T-helper 17 cell (primary cell): Measurements from ENCODE around the gene PRRT1B. TPM values are rescaled to one million over a fixed set of nuclear protein-coding genes. Genes with fewer than 3 reads are reported as not detected.
A peak's percentile ranks its signal among the peaks of the same experiment; 100 is the strongest.

Source experiments
- ATAC-seq: fragments of 150-1000 bp; cut with Tn5 transposase; 2 replicates; pipeline ENCODE4 v1.10.0; 2021; ENCODE audit warnings: mild to moderate bottlenecking, moderate library complexity
- DNase-seq, 3 donors: peaks; one replicate each; pipeline versions ENCODE4 v3.0.0 to v3.0.0-alpha.2; 2020 to 2021
- H3K9me3 ChIP-seq: one replicate; pipeline ENCODE4 v1.7.0; 2013; ENCODE audit warnings: low read length, mild to moderate bottlenecking; ENCODE audit not compliant: control insufficient read depth, poor library complexity, severe bottlenecking
- H3K27ac Mint-ChIP-seq: one replicate; pipeline ENCODE4 v1.8.0; 2022; ENCODE audit warnings: mild to moderate bottlenecking, moderate library complexity, mixed read lengths
- H3K27me3 Mint-ChIP-seq: one replicate; pipeline ENCODE4 v1.8.0; 2022; ENCODE audit warnings: mixed read lengths
- H3K36me3 Mint-ChIP-seq: one replicate; pipeline ENCODE4 v1.8.0; 2022; ENCODE audit warnings: low read depth, mixed read lengths
- H3K4me1 Mint-ChIP-seq: one replicate; pipeline ENCODE4 v1.8.0; 2022; ENCODE audit warnings: mild to moderate bottlenecking, mixed read lengths
- H3K4me3 Mint-ChIP-seq: one replicate; pipeline ENCODE4 v1.8.0; 2022; ENCODE audit warnings: mild to moderate bottlenecking, moderate library complexity, mixed read lengths
- total RNA-seq, 4 donors: library from RNA in 2 of 4; stranded (reverse) in 2 of 4; gene quantifications; one replicate each; pipeline ENCODE4 v1.2.3 and lab custom pipeline; 2022 to 2026

PRRT1B gene
- total RNA-seq (not detected), total RNA-seq (lab: John Stamatoyannopoulos, UW) (0 reads per million in 2 donors)

- ATAC-seq (no peak), DNase-seq (no peak)
- Mint-ChIP-seq H3K36me3 (peaks cover 9% of the 10 kb centered on the region), H3K27me3 (peaks cover 33% of the 10 kb centered on the region), H3K4me1 (peaks cover 9% of the 10 kb centered on the region), H3K27ac (no peak within 1 kb of the TSS), H3K4me3 (peak within 1 kb of the TSS; percentile 77)
- H3K9me3 ChIP-seq, result peaks cover 7% of the 10 kb centered on the region
Observed at GRCh38 chr9:131545003-131545785, at the start of gene PRRT1B. Gene PRRT1B (plus strand): TSS chr9:131545523. CDS start chr9:131545616, 93 bp downstream.

GRCh38 chr9:131495785-131496184 is 49.5 kb upstream of the PRRT1B start:
- DNase-seq (no peak), ATAC-seq (no peak)
- Mint-ChIP-seq H3K4me1 (peaks cover 24% of the 10 kb centered on the region), H3K27me3 (no peaks in the 10 kb centered on the region), H3K4me3 (no peak overlapping the region), H3K36me3 (peaks cover 7% of the 10 kb centered on the region), H3K27ac (peak overlapping the region; percentile 97)
- no peaks in the 10 kb centered on the region for H3K9me3 ChIP-seq

- no peaks in the 10 kb centered on the region for H3K9me3 ChIP-seq
- Mint-ChIP-seq H3K4me1 (peaks cover 32% of the 10 kb centered on the region), H3K4me3 (no peak overlapping the region), H3K27me3 (no peaks in the 10 kb centered on the region), H3K27ac (peak overlapping the region; percentile 97), H3K36me3 (peaks cover 6% of the 10 kb centered on the region)
- ATAC-seq (no peak), DNase-seq (no peak)
Observed at GRCh38 chr9:131496844-131497405, 48.4 kb upstream of the PRRT1B start.

- no peaks in the 10 kb centered on the region for H3K27me3 Mint-ChIP-seq
- no peaks in the 10 kb centered on the region for H3K9me3 ChIP-seq
- ATAC-seq (no peak), DNase-seq (no peak)
- peak overlapping the region; percentile 97 for H3K27ac Mint-ChIP-seq
- peaks cover 5% of the 10 kb centered on the region for H3K36me3 Mint-ChIP-seq
- peaks cover 40% of the 10 kb centered on the region for H3K4me1 Mint-ChIP-seq
- peak overlapping the region; percentile 61 for H3K4me3 Mint-ChIP-seq
Observed at GRCh38 chr9:131499254-131499767, 46.0 kb upstream of the PRRT1B start.

GRCh38 chr9:131500377-131500776 is 44.9 kb upstream of the PRRT1B start:
- DNase-seq (peak; percentile 35 to 65 (median 61)), ATAC-seq (peak; percentile 76)
- Mint-ChIP-seq H3K36me3 (peaks cover 5% of the 10 kb centered on the region), H3K27ac (peak overlapping the region; percentile 97), H3K4me1 (peaks cover 49% of the 10 kb centered on the region), H3K27me3 (no peaks in the 10 kb centered on the region), H3K4me3 (peak overlapping the region; percentile 96)
- no peaks in the 10 kb centered on the region for H3K9me3 ChIP-seq

GRCh38 chr9:131500939-131501541 is 44.3 kb upstream of the PRRT1B start:
- Mint-ChIP-seq H3K27me3 (no peaks in the 10 kb centered on the region), H3K4me3 (peak overlapping the region; percentile 96), H3K27ac (peak overlapping the region; percentile 97), H3K4me1 (peaks cover 49% of the 10 kb centered on the region), H3K36me3 (peaks cover 5% of the 10 kb centered on the region)
- DNase-seq (peak in 2 of 3 donors; percentile 45 to 49), ATAC-seq (peak; percentile 54)
- H3K9me3 ChIP-seq, result no peaks in the 10 kb centered on the region

GRCh38 chr9:131502781-131503625 is 42.3 kb upstream of the PRRT1B start, which contains the start of gene POMT1:
Gene POMT1 (plus strand): TSS chr9:131502918. CDS start chr9:131504219, 1,301 bp downstream.
- DNase-seq (peak; percentile 86 to 87 (median 86)), ATAC-seq (peak; percentile 49)
- no peaks in the 10 kb centered on the region for H3K9me3 ChIP-seq
- H3K4me3 Mint-ChIP-seq, result peak within 1 kb of the TSS; percentile 96
- H3K4me1 Mint-ChIP-seq, result peaks cover 47% of the 10 kb centered on the region
- no peaks in the 10 kb centered on the region for H3K27me3 Mint-ChIP-seq
- H3K36me3 Mint-ChIP-seq, result peaks cover 2% of the 10 kb centered on the region
- H3K27ac Mint-ChIP-seq, result peak within 1 kb of the TSS; percentile 97

GRCh38 chr9:131503626-131504465 is 41.5 kb upstream of the PRRT1B start:
- Mint-ChIP-seq H3K27ac (peak overlapping the region; percentile 97), H3K36me3 (peaks cover 2% of the 10 kb centered on the region), H3K27me3 (no peaks in the 10 kb centered on the region), H3K4me3 (peak overlapping the region; percentile 96), H3K4me1 (peaks cover 46% of the 10 kb centered on the region)
- peak; percentile 65 for ATAC-seq
- H3K9me3 ChIP-seq, result no peaks in the 10 kb centered on the region
- DNase-seq, result peak; percentile 22 to 55 (median 49)

- DNase-seq (no peak), ATAC-seq (no peak)
- H3K4me1 Mint-ChIP-seq, result peaks cover 39% of the 10 kb centered on the region
- H3K36me3 Mint-ChIP-seq, result peaks cover 2% of the 10 kb centered on the region
- no peaks in the 10 kb centered on the region for H3K27me3 Mint-ChIP-seq
- H3K4me3 Mint-ChIP-seq, result no peak overlapping the region
- H3K9me3 ChIP-seq, result no peaks in the 10 kb centered on the region
- H3K27ac Mint-ChIP-seq, result peak overlapping the region; percentile 97
Observed at GRCh38 chr9:131505012-131505411, 40.3 kb upstream of the PRRT1B start.

GRCh38 chr9:131511416-131511815 is 33.9 kb upstream of the PRRT1B start:
- no peaks in the 10 kb centered on the region for H3K4me1 Mint-ChIP-seq
- H3K27ac Mint-ChIP-seq, result no peak overlapping the region
- no peaks in the 10 kb centered on the region for H3K27me3 Mint-ChIP-seq
- H3K9me3 ChIP-seq, result no peaks in the 10 kb centered on the region
- H3K4me3 Mint-ChIP-seq, result no peak overlapping the region
- H3K36me3 Mint-ChIP-seq, result no peaks in the 10 kb centered on the region
- ATAC-seq, result no peak
- DNase-seq, result no peak

- no peaks in the 10 kb centered on the region for H3K9me3 ChIP-seq
- ATAC-seq (no peak), DNase-seq (no peak)
- Mint-ChIP-seq H3K36me3 (no peaks in the 10 kb centered on the region), H3K27me3 (no peaks in the 10 kb centered on the region), H3K27ac (peak overlapping the region; percentile 66), H3K4me1 (no peaks in the 10 kb centered on the region), H3K4me3 (no peak overlapping the region)
Observed at GRCh38 chr9:131511880-131512279, 33.4 kb upstream of the PRRT1B start.

GRCh38 chr9:131513177-131513576 is 32.1 kb upstream of the PRRT1B start:
- H3K4me3 Mint-ChIP-seq, result no peak overlapping the region
- no peak overlapping the region for H3K27ac Mint-ChIP-seq
- no peak for ATAC-seq
- H3K9me3 ChIP-seq, result no peaks in the 10 kb centered on the region
- H3K36me3 Mint-ChIP-seq, result no peaks in the 10 kb centered on the region
- H3K27me3 Mint-ChIP-seq, result no peaks in the 10 kb centered on the region
- no peak for DNase-seq
- no peaks in the 10 kb centered on the region for H3K4me1 Mint-ChIP-seq
